AG10803 (cell line): ENCODE measurements around the gene IGFBP6.

ENCODE experiments used
- DNase-seq: peaks from one replicate; pipeline ENCODE4 v3.0.0; 2010; ENCODE audit warnings: low read depth
- H3K4me3 ChIP-seq: 2 replicates; pipeline ENCODE4 v1.5.1; 2011; ENCODE audit warnings: mild to moderate bottlenecking, low read length, control low read depth
- TF ChIP-seq, protein P1 (sequence below): conservative IDR thresholded peaks from 2 replicates; pipeline ENCODE4 v1.5.1; 2011; ENCODE audit warnings: mild to moderate bottlenecking, low read length, control low read depth, inconsistent platforms

IGFBP6 gene

DNA sequence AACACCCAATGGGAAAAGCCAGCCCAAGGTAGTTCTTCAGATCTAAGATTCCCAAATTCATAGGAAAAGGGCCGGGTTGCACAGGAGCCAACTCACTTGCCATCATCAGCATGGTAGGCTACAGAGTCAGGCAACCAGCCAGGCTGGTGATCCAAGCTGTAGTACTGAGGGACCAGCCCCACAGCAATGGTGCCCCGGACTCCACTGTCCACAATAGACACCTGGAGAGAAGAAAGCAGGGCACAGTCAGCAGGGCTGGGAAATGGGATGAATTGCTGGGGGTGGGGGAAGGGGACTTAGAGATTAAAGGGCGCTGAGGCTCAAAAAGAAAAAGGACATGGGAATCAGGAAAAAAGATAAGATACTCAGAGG, 22.5 kb upstream of the IGFBP6 start:
- no peak for DNase-seq
- TF ChIP-seq, protein P1, sequence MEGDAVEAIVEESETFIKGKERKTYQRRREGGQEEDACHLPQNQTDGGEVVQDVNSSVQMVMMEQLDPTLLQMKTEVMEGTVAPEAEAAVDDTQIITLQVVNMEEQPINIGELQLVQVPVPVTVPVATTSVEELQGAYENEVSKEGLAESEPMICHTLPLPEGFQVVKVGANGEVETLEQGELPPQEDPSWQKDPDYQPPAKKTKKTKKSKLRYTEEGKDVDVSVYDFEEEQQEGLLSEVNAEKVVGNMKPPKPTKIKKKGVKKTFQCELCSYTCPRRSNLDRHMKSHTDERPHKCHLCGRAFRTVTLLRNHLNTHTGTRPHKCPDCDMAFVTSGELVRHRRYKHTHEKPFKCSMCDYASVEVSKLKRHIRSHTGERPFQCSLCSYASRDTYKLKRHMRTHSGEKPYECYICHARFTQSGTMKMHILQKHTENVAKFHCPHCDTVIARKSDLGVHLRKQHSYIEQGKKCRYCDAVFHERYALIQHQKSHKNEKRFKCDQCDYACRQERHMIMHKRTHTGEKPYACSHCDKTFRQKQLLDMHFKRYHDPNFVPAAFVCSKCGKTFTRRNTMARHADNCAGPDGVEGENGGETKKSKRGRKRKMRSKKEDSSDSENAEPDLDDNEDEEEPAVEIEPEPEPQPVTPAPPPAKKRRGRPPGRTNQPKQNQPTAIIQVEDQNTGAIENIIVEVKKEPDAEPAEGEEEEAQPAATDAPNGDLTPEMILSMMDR: no peak
- H3K4me3 ChIP-seq: no peak overlapping the region

DNA sequence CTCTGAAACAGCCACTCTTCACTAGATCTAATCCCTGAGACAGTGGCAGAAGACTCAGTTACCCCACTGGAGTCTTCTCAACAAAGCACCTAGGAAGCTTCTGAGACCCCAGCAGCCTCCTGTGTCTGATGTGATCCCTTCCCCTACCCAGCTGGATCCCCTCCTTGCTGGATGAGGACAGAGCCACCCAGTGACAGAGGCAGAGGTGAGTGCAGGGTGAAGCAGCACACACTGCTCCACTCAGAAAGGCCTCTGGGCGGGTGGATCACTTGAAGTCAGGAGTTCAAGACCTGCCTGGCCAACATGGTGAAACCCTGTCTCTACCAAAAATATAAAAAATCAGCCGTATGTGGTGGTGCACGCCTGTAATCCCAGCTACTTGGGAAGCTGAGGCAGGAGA, 21.0 kb upstream of the IGFBP6 start:
- H3K4me3 ChIP-seq: no peak overlapping the region
- DNase-seq: no peak
- TF ChIP-seq, protein P1: no peak

DNA sequence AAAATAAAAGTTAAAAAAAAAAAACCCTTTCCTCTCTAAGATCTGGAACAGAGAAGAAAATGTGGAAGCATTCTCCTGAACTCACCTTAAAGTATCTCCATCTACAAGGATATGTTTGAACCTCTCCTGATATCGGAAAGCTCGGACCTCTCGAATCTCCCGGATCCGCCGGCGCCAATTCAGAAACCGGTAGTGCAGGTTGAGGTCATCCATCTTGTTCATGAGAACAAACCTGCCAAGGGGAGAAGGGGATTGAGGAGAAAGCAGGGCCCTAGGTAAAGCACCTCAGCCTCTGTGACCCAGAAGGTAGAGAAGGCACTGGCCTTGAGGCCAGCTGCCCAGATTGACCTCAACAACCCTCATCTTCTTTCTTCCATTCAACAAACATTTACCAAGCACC, 20.4 kb upstream of the IGFBP6 start:
- DNase-seq: no peak
- no peak overlapping the region for H3K4me3 ChIP-seq
- TF ChIP-seq, protein P1: no peak

DNA sequence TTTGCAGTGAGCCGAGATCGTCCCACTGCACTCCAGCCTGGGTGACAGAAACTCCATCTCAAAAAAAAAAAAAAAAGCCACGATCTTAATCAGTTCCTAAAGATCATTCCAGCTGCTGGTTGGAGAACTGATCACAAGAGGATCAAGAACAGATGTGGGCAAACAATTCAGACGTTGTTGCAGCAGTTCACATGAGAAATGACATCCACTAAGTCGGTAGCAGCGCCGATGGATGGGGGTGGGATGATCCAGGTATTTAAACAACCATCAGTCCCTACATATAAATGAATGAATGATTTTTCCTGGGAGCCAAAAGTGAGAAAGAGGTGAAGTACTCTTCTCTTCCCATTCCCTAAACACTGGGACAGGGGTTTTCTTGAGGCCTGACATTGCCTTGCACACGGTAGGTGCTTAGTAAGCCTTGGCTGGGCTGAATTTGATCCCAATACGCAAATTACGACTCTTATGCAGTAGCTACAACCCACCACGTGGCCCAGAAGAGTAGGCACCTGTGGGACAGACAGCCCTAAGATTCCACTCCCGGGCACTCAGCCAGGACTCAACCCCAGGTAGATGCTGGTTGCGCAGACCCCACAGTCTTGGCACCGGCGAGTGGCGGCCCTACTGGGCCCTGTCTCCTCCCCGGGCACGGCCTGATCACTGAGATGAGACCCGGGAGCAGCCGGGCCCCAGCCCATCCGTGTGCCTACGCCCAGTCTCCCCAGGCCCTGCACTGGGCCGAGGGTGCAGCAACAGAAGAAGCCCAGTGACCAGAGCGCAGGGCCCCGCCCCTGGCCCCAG, 18.8 kb upstream of the IGFBP6 start:
- peak overlapping the region; percentile 70 for H3K4me3 ChIP-seq
- peak; percentile 51 for DNase-seq
- TF ChIP-seq, protein P1: no peak

DNA sequence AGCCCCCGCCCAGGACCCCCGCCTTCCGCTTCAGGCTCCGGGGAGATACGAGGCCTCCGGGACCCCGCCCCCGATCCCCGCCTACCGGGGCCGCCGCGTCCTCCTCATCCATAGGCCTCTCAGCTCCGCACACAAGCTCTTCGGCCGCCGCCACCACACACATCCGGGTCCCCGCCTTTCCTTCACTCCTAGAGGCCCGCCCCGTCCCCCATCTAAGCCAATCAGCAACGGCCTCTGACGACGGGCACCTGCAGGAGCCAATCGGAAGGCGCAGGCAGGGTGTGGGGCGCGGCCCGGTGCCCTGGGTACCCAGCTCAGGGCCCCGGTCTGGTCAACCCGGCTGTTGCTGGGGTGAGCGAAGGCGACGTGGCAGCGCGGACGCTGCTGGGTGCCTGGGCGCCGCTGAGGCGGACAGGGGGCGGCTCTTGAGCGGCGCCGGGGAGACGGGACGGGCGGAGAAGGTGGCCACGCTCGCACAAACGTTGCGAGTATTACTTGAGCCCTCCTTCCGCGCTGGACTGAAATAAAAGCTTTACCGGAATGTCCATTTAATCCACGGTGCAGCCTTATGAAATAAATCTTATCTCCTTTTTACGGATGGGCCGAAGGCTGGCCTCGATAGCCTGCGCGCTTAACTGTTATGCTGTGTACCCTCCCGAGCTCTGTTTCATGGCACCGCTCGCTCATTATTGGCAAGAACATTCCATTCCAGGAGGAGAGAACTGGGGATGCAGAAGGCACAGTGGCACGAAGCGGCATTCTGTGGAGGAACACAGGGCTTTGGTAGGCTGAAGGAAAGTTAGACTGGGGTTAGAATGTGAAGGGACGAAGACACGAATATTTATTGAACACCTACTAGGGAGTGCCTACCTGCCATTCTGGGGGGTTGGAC, 18.0 kb upstream of the IGFBP6 start, which contains the start of gene SPRYD3:
TSS of gene SPRYD3 (minus strand) at position 165 of the 892 bp plus-strand sequence. CDS start at position 108, 57 bp downstream.
- TF ChIP-seq, protein P1: no peak
- DNase-seq: peak; percentile 97

DNA sequence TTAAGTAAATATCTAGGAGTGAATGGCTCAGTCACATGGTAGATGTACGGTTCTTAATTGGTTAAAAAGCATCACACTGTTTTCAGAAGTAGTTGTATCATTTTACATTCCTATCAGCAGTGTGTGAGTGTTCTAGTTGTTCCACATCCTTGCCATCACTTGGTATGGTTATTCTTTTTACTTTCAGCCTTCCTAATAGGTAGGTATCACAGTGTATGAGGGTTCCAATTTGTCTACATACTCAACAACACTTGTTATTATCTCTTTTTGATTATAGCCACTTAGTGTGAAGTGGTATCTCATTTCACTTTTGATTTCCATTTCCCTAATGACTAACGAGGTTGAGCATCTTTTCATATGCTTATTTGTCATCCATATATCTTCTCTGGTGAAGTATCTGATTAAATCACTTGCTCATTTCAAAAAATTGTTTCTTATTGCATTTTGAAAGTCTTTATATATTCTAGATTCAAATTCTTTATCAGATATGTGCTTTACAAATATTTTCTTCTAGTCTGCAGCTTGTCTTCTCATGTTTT, 14.8 kb upstream of the IGFBP6 start:
- TF ChIP-seq, protein P1: no peak
- no peak for DNase-seq
- no peak overlapping the region for H3K4me3 ChIP-seq

More for the DNA sequence above, 18.0 kb upstream of the IGFBP6 start, which contains the start of gene SPRYD3:
- peak within 1 kb of the TSS; percentile 71 for H3K4me3 ChIP-seq
